D341Med (cell line): ENCODE data around the gene GFRA1.

Experiments used
- DNase-seq: peaks from one replicate; pipeline ENCODE4 v3.0.0; 2012; ENCODE audit warnings: low spot score

The GFRA1 gene

GRCh38 chr10:116101616-116102315 lies 171.2 kb downstream of the GFRA1 start:
- DNase-seq: no peak

GRCh38 chr10:116100984-116101383 lies 172.0 kb downstream of the GFRA1 start:
- DNase-seq: no peak

GRCh38 chr10:116099023-116099420 lies 174.0 kb downstream of the GFRA1 start:
- DNase-seq: no peak

- DNase-seq: no peak
Measured at GRCh38 chr10:116098411-116099022, 174.5 kb downstream of the GFRA1 start.

GRCh38 chr10:116097239-116097784 lies 175.7 kb downstream of the GFRA1 start:
- no peak for DNase-seq

GRCh38 chr10:116096526-116096925 lies 176.5 kb downstream of the GFRA1 start:
- DNase-seq: no peak

- no peak for DNase-seq
Measured at GRCh38 chr10:116094356-116094755, 178.7 kb downstream of the GFRA1 start.

GRCh38 chr10:116093031-116093430 lies 180.0 kb downstream of the GFRA1 start:
- no peak for DNase-seq

GRCh38 chr10:116088985-116089384 lies 184.0 kb downstream of the GFRA1 start:
- no peak for DNase-seq

GRCh38 chr10:116085323-116085722 lies 187.7 kb downstream of the GFRA1 start:
- DNase-seq: no peak

GRCh38 chr10:116084161-116084560 lies 188.8 kb downstream of the GFRA1 start:
- DNase-seq: no peak

- no peak for DNase-seq
Measured at GRCh38 chr10:116083226-116083762, 189.7 kb downstream of the GFRA1 start.

- no peak for DNase-seq
Measured at GRCh38 chr10:116082762-116083161, 190.2 kb downstream of the GFRA1 start.

GRCh38 chr10:116082206-116082605 lies 190.8 kb downstream of the GFRA1 start:
- DNase-seq: no peak

- DNase-seq: no peak
Measured at GRCh38 chr10:116080553-116080952, 192.5 kb downstream of the GFRA1 start.

GRCh38 chr10:116079355-116079754 lies 193.7 kb downstream of the GFRA1 start:
- DNase-seq: no peak

GRCh38 chr10:116076621-116077020 lies 196.4 kb downstream of the GFRA1 start:
- no peak for DNase-seq

- no peak for DNase-seq
Measured at GRCh38 chr10:116073510-116073909, 199.5 kb downstream of the GFRA1 start.

GRCh38 chr10:116073001-116073400 lies 200.0 kb downstream of the GFRA1 start:
- no peak for DNase-seq

GRCh38 chr10:116071453-116072148 lies 201.4 kb downstream of the GFRA1 start:
- no peak for DNase-seq

- DNase-seq: no peak
Measured at GRCh38 chr10:116070743-116071320, 202.2 kb downstream of the GFRA1 start.

GRCh38 chr10:116069856-116070255 lies 203.2 kb downstream of the GFRA1 start:
- DNase-seq: no peak
